NCI-H187 treated with DMSO at 0.1 percent for 48 hours (cell line): ENCODE measurements around the gene MRPS18B.

Source experiments
- DNase-seq: peaks from one replicate; lab custom pipeline; 2025; lab: John Stamatoyannopoulos, UW

Gene MRPS18B

GRCh38 chr6:30603961-30604360 lies 13.7 kb upstream of the MRPS18B start:
- no peak for DNase-seq

- DNase-seq = no peak
Measured at GRCh38 chr6:30610065-30610464, 7.6 kb upstream of the MRPS18B start.

- no peak for DNase-seq
Measured at GRCh38 chr6:30611150-30611855, 6.3 kb upstream of the MRPS18B start.

- no peak for DNase-seq
Measured at GRCh38 chr6:30611856-30612194, 5.8 kb upstream of the MRPS18B start.

- no peak for DNase-seq
Measured at GRCh38 chr6:30612213-30612612, 5.4 kb upstream of the MRPS18B start.

- no peak for DNase-seq
Measured at GRCh38 chr6:30612687-30613248, 4.9 kb upstream of the MRPS18B start.

GRCh38 chr6:30613251-30614043 lies 4.2 kb upstream of the MRPS18B start:
- no peak for DNase-seq

GRCh38 chr6:30614044-30614842 lies 3.4 kb upstream of the MRPS18B start:
- DNase-seq = no peak

- peak; percentile 94 for DNase-seq
Measured at GRCh38 chr6:30614843-30615218, 2.8 kb upstream of the MRPS18B start.

- no peak for DNase-seq
Measured at GRCh38 chr6:30615219-30615957, 2.3 kb upstream of the MRPS18B start.

GRCh38 chr6:30615958-30616810 lies 1.5 kb upstream of the MRPS18B start:
- no peak for DNase-seq

GRCh38 chr6:30616811-30617564 lies 652 bp upstream of the MRPS18B start, which contains the start of gene PPP1R10:
PPP1R10 (minus strand) TSS chr6:30617243; CDS start chr6:30609944, 7,299 bp downstream.
- peak; percentile 99 for DNase-seq

- DNase-seq = no peak
Measured at GRCh38 chr6:30618270-30618797, 694 bp downstream of the MRPS18B start.

GRCh38 chr6:30619561-30619960 lies 1.9 kb downstream of the MRPS18B start:
- no peak for DNase-seq

- no peak for DNase-seq
Measured at GRCh38 chr6:30625511-30625910, 7.9 kb downstream of the MRPS18B start.

GRCh38 chr6:30626484-30627366 lies 9.1 kb downstream of the MRPS18B start, which contains the start of gene ATAT1:
ATAT1 (plus strand) TSS chr6:30626874.
- DNase-seq = no peak

GRCh38 chr6:30635834-30636233 lies 18.2 kb downstream of the MRPS18B start:
- no peak for DNase-seq

- no peak for DNase-seq
Measured at GRCh38 chr6:30640481-30640880, 22.8 kb downstream of the MRPS18B start.

GRCh38 chr6:30641048-30641447 lies 23.4 kb downstream of the MRPS18B start:
- DNase-seq = no peak
